K562 (cell line): ENCODE results near the gene FOXE1. TPM values are rescaled to one million over a fixed set of nuclear protein-coding genes. Genes with fewer than 3 reads are reported as not detected.

Experiments
- ATAC-seq: fragments of 200-7000 bp; cut with Tn5 transposase; 3 replicates; pipeline ENCODE4 v1.9.1; 2020; ENCODE audit warnings: moderate library complexity
- BruUV-seq: library from RNA; stranded (reverse); fragments of 400-500 nt; replicated peaks from 2 replicates; lab custom pipeline; 2021; lab: Mats Ljungman, UMichigan
- CTCF ChIA-PET: fragments of 300-600 bp; formaldehyde crosslinking; extraction: SDS; loops from one replicate; lab custom pipeline; 2021; ENCODE audit warnings: low intra/inter-chr PET ratio; lab: Yijun Ruan, JAX
- POLR2A ChIA-PET: fragments of 300-600, 350-650 bp; sonication (Branson Sonifier 250); formaldehyde crosslinking; extraction: SDS; loops from one replicate; lab custom pipeline; 2021; ENCODE audit warnings: antibody characterized with exemption, inconsistent platforms; lab: Yijun Ruan, JAX
- DNase-seq, 4 experiments: peaks; one replicate each; pipeline versions ENCODE4 v3.0.0 to v3.0.0-alpha.2; 2011 to 2018; ENCODE audit warnings: low spot score in 3 of 4, mixed read lengths in 3 of 4; ENCODE audit errors: extremely low read depth in 1 of 4
- FAIRE-seq: peaks from 2 replicates; lab custom pipeline; 2011; peaks lifted over from hg19 to GRCh38; lab: Jason Lieb, UNC
- H2AFZ ChIP-seq: 2 replicates; pipeline ENCODE4 v1.6.0; 2011; ENCODE audit warnings: low read depth, low read length, control low read depth, inconsistent platforms
- H3K27ac ChIP-seq: fragments of 200-600 bp; 3 replicates; pipeline ENCODE4 v1.8.0; 2011; ENCODE audit warnings: low read depth, mild to moderate bottlenecking, control low read depth, inconsistent platforms, low read length, moderate library complexity, mixed read lengths; ENCODE audit errors: extremely low read depth
- H3K27me3 ChIP-seq, 2 experiments: fragments of 300-600 bp in 1 of 2; 2 replicates in 1 of 2; 3 replicates in 1 of 2; pipeline versions ENCODE4 v1.6.0 to v1.8.0; 2011; ENCODE audit warnings: inconsistent platforms in 2 of 2, low read length in 2 of 2, mild to moderate bottlenecking in 1 of 2, mixed read lengths in 1 of 2, moderate library complexity in 1 of 2; ENCODE audit not compliant: control insufficient read depth in 2 of 2, insufficient read depth in 2 of 2
- H3K36me3 ChIP-seq: fragments of 300-600 bp; 3 replicates; pipeline ENCODE4 v1.8.0; 2011; ENCODE audit warnings: mild to moderate bottlenecking, low read length, inconsistent platforms; ENCODE audit not compliant: control insufficient read depth, insufficient read depth
- H3K4me1 ChIP-seq, 2 experiments: fragments of 200-600 bp in 1 of 2; replicated peaks in 1 of 2; 2 replicates in 1 of 2; 3 replicates in 1 of 2; pipeline versions ENCODE4 v1.5.1 to v1.8.0; 2011; ENCODE audit warnings: inconsistent platforms in 2 of 2, low read length in 2 of 2, mild to moderate bottlenecking in 1 of 2, mixed read lengths in 1 of 2, moderate library complexity in 1 of 2; ENCODE audit not compliant: control insufficient read depth in 2 of 2, insufficient read depth in 2 of 2
- H3K4me2 ChIP-seq: 2 replicates; pipeline ENCODE4 v1.6.1; 2011; ENCODE audit warnings: low read length, control low read depth, inconsistent platforms, mixed read lengths; ENCODE audit not compliant: insufficient read depth
- H3K4me3 ChIP-seq: fragments of 200-600 bp; sonication (generic), shearing (Covaris generic); 2 replicates; pipeline ENCODE4 v1.5.1; 2016; ENCODE audit warnings: control low read depth, inconsistent platforms
- H3K79me2 ChIP-seq: fragments of 200-600 bp; 3 replicates; pipeline ENCODE4 v1.8.0; 2011; ENCODE audit warnings: low read length, inconsistent platforms; ENCODE audit not compliant: control insufficient read depth, insufficient read depth
- H3K9ac ChIP-seq, 2 experiments: 2 replicates each; pipeline versions ENCODE4 v1.6.0 to v1.6.1; 2011; ENCODE audit warnings: low read depth in 2 of 2, low read length in 2 of 2, control low read depth in 1 of 2, inconsistent platforms in 1 of 2, mild to moderate bottlenecking in 1 of 2, mixed read lengths in 1 of 2; ENCODE audit not compliant: insufficient read depth in 1 of 2
- H3K9me1 ChIP-seq: one replicate; pipeline ENCODE4 v1.6.0; 2011; ENCODE audit warnings: inconsistent platforms, mild to moderate bottlenecking, low read length, moderate library complexity; ENCODE audit not compliant: control insufficient read depth, insufficient read depth
- H3K9me3 ChIP-seq: replicated peaks from 2 replicates; pipeline ENCODE4 v1.5.1; 2011; ENCODE audit warnings: low read depth, low read length, inconsistent platforms; ENCODE audit not compliant: control insufficient read depth, insufficient read depth
- H4K20me1 ChIP-seq: replicated peaks from 2 replicates; pipeline ENCODE4 v1.6.1; 2011; ENCODE audit warnings: low read length, inconsistent platforms, mixed read lengths; ENCODE audit not compliant: control insufficient read depth, insufficient read depth
- ATF3 ChIP-seq, 2 experiments: fragments of 450-650 bp in 1 of 2; sonication (generic) in 1 of 2; formaldehyde crosslinking in 1 of 2; IDR thresholded peaks in 1 of 2; conservative IDR thresholded peaks in 1 of 2; 2 replicates each; pipeline versions ENCODE4 v1.6.1 to v1.8.1; 2016 to 2023; ENCODE audit warnings: mild to moderate bottlenecking in 2 of 2, moderate library complexity in 2 of 2, inconsistent platforms in 1 of 2, missing genetic modification reagents in 1 of 2
- BCL6 ChIP-seq: fragments of 250-450 bp; sonication (Bioruptor Pico); IDR thresholded peaks from 2 replicates; pipeline ENCODE4 v1.4.0; 2020
- BRF1 ChIP-seq: IDR thresholded peaks from 3 replicates; pipeline ENCODE4 v1.6.1; 2011; ENCODE audit warnings: borderline replicate concordance, mild to moderate bottlenecking; ENCODE audit not compliant: insufficient read length; ENCODE audit errors: extremely low read depth
- DDX20 ChIP-seq: fragments of 450-650 bp; IDR thresholded peaks from 2 replicates; pipeline ENCODE4 v1.6.1; 2016; ENCODE audit warnings: missing genetic modification characterization, low read depth, mild to moderate bottlenecking, missing compliant biosample characterization, moderate library complexity
- FOSL1 ChIP-seq: fragments of 200-800 bp; sonication (Bioruptor generic); conservative IDR thresholded peaks from 2 replicates; pipeline ENCODE4 v1.6.1; 2016; ENCODE audit warnings: missing genetic modification characterization, missing compliant biosample characterization
- FOXP1 ChIP-seq: sonication (generic); formaldehyde crosslinking; IDR thresholded peaks from 2 replicates; pipeline ENCODE4 v1.8.0; 2022; ENCODE audit warnings: mild to moderate bottlenecking, missing genetic modification reagents
- JUND ChIP-seq, 2 experiments: IDR thresholded peaks; 2 replicates in 1 of 2; 3 replicates in 1 of 2; pipeline ENCODE4 v1.6.1; 2011; ENCODE audit warnings: borderline replicate concordance in 2 of 2, low read depth in 2 of 2, low read length in 2 of 2, improper control_type of control experiment in 1 of 2, missing biosample characterization in 1 of 2, missing genetic modification characterization in 1 of 2, missing genetic modification reagents in 1 of 2
- MECOM ChIP-seq: fragments of 250-450 bp; sonication (Bioruptor Pico); IDR thresholded peaks from 2 replicates; pipeline ENCODE4 v1.8.0; 2022; ENCODE audit warnings: inconsistent platforms
- NFIC ChIP-seq: fragments of 450-650 bp; IDR thresholded peaks from 2 replicates; pipeline ENCODE4 v1.6.1; 2017; ENCODE audit warnings: mild to moderate bottlenecking, inconsistent platforms
- NFIX ChIP-seq: fragments of 250-450 bp; sonication (Bioruptor Pico); IDR thresholded peaks from 2 replicates; pipeline ENCODE4 v1.4.0; 2020; ENCODE audit warnings: low read depth, mild to moderate bottlenecking, moderate library complexity
- RBM22 ChIP-seq: fragments of 200-400 bp; formaldehyde crosslinking; IDR thresholded peaks from 2 replicates; pipeline ENCODE4 v1.6.1; 2018; ENCODE audit warnings: low read length, low read depth; ENCODE audit not compliant: poor library complexity, severe bottlenecking
- SRSF3 ChIP-seq: fragments of 200-400 bp; formaldehyde crosslinking; IDR thresholded peaks from 2 replicates; pipeline ENCODE4 v1.6.1; 2016; ENCODE audit warnings: mild to moderate bottlenecking, low read length, moderate library complexity; ENCODE audit not compliant: insufficient read depth
- TAF15 ChIP-seq: fragments of 200-400 bp; formaldehyde crosslinking; IDR thresholded peaks from 2 replicates; pipeline ENCODE4 v1.6.1; 2017; ENCODE audit warnings: mild to moderate bottlenecking, low read depth, low read length, moderate library complexity
- TRIM28 ChIP-seq: fragments of 450-650 bp; IDR thresholded peaks from 2 replicates; pipeline ENCODE4 v1.6.1; 2017
- ZBTB8A ChIP-seq: fragments of 450-650 bp; IDR thresholded peaks from 2 replicates; pipeline ENCODE4 v1.6.1; 2018; ENCODE audit warnings: mild to moderate bottlenecking, moderate library complexity; ENCODE audit not compliant: partially characterized antibody
- ZNF3 ChIP-seq: fragments of 250-450 bp; sonication (Bioruptor Pico); IDR thresholded peaks from 2 replicates; pipeline ENCODE4 v1.5.0; 2021; ENCODE audit warnings: mild to moderate bottlenecking, moderate library complexity
- ZNF695 ChIP-seq: fragments of 450-650 bp; formaldehyde crosslinking; IDR thresholded peaks from 2 replicates; pipeline ENCODE4 v1.4.0; 2020; ENCODE audit warnings: mild to moderate bottlenecking, moderate library complexity
- WGBS: fragments of 100-300 bp; shearing (Covaris generic); methylation state at CpG from one replicate; pipeline ENCODE4 v1.1.6; 2016; ENCODE audit warnings: low coverage, mixed read lengths; ENCODE audit not compliant: insufficient coverage; ENCODE audit errors: missing lambda C conversion rate; 5-methylcytosine and 5-hydroxymethylcytosine counted together
- in situ Hi-C: fragments of 300-500 bp; cut with MboI; formaldehyde crosslinking; loops from 4 replicates; pipeline ENCODE4 v1.15.0; 2018; ENCODE audit warnings: inconsistent platforms, mixed read lengths
- intact Hi-C: fragments of 100-400 bp; cut with micrococcal nuclease; formaldehyde crosslinking; loops from 2 replicates; pipeline ENCODE4 v1.14.2; 2022
- polyA plus RNA-seq, 8 experiments: library from polyadenylated mRNA; depleted of rRNA in 4 of 8; stranded (reverse) in 5 of 8; unstranded in 3 of 8; fragments of >200 nt; fragmentation: Nextera tagmentation in 2 of 8; fragmentation: Illumina TruSeq in 1 of 8; extraction: Ambion mirVana in 2 of 8; extraction: Trizol in 1 of 8; gene quantifications; 2 replicates each; pipeline versions ENCODE4 v1.2.1 to v1.2.3, GENCODE V29; 2011 to 2014; ENCODE audit warnings: inconsistent platforms in 1 of 8, missing spikeins in 1 of 8
- total RNA-seq, 7 experiments: library from RNA; depleted of rRNA in 6 of 7; stranded (reverse); fragments of >200 nt in 6 of 7; fragmentation: Illumina TruSeq in 2 of 7; extraction: Trizol in 2 of 7; gene quantifications; 2 replicates each; pipeline versions ENCODE4 v1.2.1 to v1.2.3, GENCODE V29; 2011 to 2021; ENCODE audit warnings: low replicate concordance in 1 of 7
- TF ChIP-seq, protein P1 (sequence below): fragments of 450-650 bp; formaldehyde crosslinking; IDR thresholded peaks from 2 replicates; pipeline ENCODE4 v1.4.0; 2022; ENCODE audit warnings: missing genetic modification characterization

The FOXE1 gene
- total and polyA plus RNA-seq, 9 of the 15 experiments (the other 6 are each of a cell fraction or from before 2014, with no cell fraction given) = not detected

DNA sequence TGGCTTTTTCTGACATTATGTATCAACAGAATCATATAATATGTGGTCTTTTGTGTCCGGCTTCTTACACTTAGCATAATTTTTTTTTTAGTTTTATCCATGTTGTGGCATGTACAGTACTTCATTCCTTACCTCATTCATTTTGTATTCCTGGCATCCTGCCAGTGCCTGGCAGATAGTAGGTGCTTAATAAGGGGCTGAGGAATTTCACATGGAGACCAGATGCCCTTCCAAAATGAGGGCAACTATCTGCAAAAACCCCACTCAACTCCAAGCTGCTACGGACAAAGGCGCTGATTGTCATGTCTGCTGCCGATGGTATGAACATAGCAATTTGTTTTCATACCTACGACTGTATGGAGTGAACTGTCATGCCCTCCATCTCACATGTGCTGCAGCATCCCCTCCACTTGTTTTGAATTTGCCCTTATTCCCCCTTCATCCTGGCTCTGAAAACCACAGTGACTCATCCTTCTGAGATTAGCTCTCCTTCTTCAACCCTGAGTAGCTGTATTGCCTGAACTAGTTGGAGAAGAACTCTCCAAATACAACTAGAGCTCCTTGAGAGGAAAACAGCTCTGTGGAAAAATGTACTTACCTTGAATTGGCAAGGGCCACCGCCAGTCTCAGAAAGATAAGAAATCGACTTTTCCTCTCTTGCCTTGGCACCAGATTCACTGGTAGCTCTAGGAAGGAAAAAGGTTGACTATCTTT is 41.3 kb upstream of the FOXE1 start:
- in situ Hi-C loops = no loop called here
- H4K20me1 ChIP-seq = no peaks in the 10 kb centered on the region
- no peak overlapping the region for H3K27ac ChIP-seq
- H3K9me1 ChIP-seq = no peaks in the 10 kb centered on the region
- WGBS = 9% methylated on average over 7 of the region's 7 CpGs
- ChIA-PET CTCF (interaction anchor here (0.7 kb wide), 1 partner anchor 49 kb away, joined by 3 read pairs; no protein-coding TSS in a partner anchor), POLR2A (no interaction called here)
- DNase-seq (no peak), ATAC-seq (no peak), FAIRE-seq (no peak)
- H3K27me3 ChIP-seq = peaks cover 2 to 10% of the 10 kb centered on the region in 2 experiments; a peak in 2 of 5 replicates
- BruUV-seq = no TSS peak
- no peaks in the 10 kb centered on the region for H3K4me1 ChIP-seq
- intact Hi-C loops = no loop called here
- H3K9me3 ChIP-seq = no peaks in the 10 kb centered on the region
- H3K9ac ChIP-seq = no peak overlapping the region
- H3K4me2 ChIP-seq = no peak overlapping the region
- TF ChIP-seq BCL6 (CRISPR knock-in tag) (no peak), SRSF3 (no peak), MECOM (CRISPR knock-in tag) (no peak), ZNF695 (CRISPR knock-in tag) (no peak), ATF3 (IDR thresholded peaks at IDR 0.05) (peak; percentile 20; the same call in 1 of the 2 replicates), ATF3 (CRISPR knock-in tag; conservative IDR thresholded peaks at IDR 0.05) (no peak), TRIM28 (no peak), JUND (IDR thresholded peaks at IDR 0.05; ENCODE audit: borderline replicate concordance, low read depth, low read length) (peak; percentile 36; the same call in 1 of the 2 replicates), JUND (tag; IDR thresholded peaks at IDR 0.05; ENCODE audit: borderline replicate concordance, low read depth, low read length) (peak; percentile 36; the same call in 1 of the 3 replicates), NFIX (peak; percentile 39; the same call in 1 of the 2 replicates), BRF1 (no peak), ZNF3 (CRISPR knock-in tag) (no peak), FOXP1 (no peak), DDX20 (tag) (no peak), FOSL1 (peak; percentile 77), RBM22 (no peak), ZBTB8A (no peak), TAF15 (no peak), NFIC (peak; percentile 68)
- TF ChIP-seq, protein P1, sequence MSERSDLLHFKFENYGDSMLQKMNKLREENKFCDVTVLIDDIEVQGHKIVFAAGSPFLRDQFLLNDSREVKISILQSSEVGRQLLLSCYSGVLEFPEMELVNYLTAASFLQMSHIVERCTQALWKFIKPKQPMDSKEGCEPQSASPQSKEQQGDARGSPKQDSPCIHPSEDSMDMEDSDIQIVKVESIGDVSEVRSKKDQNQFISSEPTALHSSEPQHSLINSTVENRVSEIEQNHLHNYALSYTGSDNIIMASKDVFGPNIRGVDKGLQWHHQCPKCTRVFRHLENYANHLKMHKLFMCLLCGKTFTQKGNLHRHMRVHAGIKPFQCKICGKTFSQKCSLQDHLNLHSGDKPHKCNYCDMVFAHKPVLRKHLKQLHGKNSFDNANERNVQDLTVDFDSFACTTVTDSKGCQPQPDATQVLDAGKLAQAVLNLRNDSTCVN (CRISPR knock-in tag) = no peak
- no peak overlapping the region for H2AFZ ChIP-seq
- H3K4me3 ChIP-seq = no peak overlapping the region
- no peaks in the 10 kb centered on the region for H3K36me3 ChIP-seq
- H3K79me2 ChIP-seq = no peaks in the 10 kb centered on the region
